ENCODE measurements around the gene NFE2L1.

The NFE2L1 gene

GRCh38 chr17:48059125-48059668, 11.0 kb downstream of the NFE2L1 start:
- TF ChIP-seq, protein P1, sequence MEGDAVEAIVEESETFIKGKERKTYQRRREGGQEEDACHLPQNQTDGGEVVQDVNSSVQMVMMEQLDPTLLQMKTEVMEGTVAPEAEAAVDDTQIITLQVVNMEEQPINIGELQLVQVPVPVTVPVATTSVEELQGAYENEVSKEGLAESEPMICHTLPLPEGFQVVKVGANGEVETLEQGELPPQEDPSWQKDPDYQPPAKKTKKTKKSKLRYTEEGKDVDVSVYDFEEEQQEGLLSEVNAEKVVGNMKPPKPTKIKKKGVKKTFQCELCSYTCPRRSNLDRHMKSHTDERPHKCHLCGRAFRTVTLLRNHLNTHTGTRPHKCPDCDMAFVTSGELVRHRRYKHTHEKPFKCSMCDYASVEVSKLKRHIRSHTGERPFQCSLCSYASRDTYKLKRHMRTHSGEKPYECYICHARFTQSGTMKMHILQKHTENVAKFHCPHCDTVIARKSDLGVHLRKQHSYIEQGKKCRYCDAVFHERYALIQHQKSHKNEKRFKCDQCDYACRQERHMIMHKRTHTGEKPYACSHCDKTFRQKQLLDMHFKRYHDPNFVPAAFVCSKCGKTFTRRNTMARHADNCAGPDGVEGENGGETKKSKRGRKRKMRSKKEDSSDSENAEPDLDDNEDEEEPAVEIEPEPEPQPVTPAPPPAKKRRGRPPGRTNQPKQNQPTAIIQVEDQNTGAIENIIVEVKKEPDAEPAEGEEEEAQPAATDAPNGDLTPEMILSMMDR (IDR thresholded peaks at IDR 0.05; ENCODE audit: low read depth, low read length, missing control alignments) = no peak
- no peak overlapping the region for H3K4me3 ChIP-seq (ENCODE audit: low read depth, low read length)
- no peak for DNase-seq (ENCODE audit: low read depth)
- in situ Hi-C loops (cut with HindIII; ENCODE audit: low sequenced_read_pairs) = no loop called here

DNA sequence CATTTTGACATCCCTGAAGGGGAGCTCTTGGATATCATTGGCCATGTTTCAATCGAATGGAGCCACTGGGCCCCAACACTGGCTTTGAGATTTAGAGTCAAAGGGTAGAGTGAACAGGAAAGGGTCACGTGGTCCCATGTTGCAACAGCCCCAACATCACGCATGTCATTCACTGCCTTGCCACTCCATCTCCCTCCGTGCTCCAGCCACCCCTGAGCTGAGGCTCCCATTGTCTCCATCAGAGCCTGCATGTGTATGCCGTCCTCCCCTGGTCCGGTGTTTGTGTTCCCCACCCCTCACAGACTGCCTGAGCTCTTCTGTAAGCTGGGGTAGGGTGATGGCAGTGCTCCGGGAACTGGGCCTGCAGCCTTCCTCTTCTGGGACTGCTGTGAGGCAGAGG, 12.1 kb downstream of the NFE2L1 start:
- in situ Hi-C loops (cut with HindIII; ENCODE audit: low sequenced_read_pairs) = no loop called here
- no peak overlapping the region for H3K4me3 ChIP-seq (ENCODE audit: low read depth, low read length)
- TF ChIP-seq, protein P1 (IDR thresholded peaks at IDR 0.05; ENCODE audit: low read depth, low read length, missing control alignments) = no peak

DNA sequence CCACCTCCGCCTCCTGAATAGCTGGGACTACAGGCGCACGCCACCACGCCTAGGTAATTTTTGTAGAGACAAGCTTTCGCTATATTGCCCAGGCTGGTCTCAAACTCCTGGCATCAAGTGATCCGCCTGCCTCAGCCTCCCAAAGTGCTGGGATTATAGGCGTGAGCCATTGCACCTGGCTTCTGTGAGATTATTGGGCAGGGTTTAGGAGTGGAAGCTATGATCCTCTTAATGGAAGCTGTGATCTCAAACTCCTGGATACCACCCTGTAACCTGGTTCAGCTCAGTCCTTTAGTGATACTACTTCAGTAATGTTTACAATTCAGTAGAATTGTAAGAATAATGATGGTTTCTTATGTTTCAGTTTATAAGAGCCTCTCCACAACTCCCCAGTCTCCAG, 14.1 kb downstream of the NFE2L1 start:
- TF ChIP-seq, protein P1 (IDR thresholded peaks at IDR 0.05; ENCODE audit: low read depth, low read length, missing control alignments) = no peak
- no peak for DNase-seq (ENCODE audit: low read depth)
- H3K4me3 ChIP-seq (ENCODE audit: low read depth, low read length) = no peak overlapping the region
- in situ Hi-C loops (cut with HindIII; ENCODE audit: low sequenced_read_pairs) = no loop called here

More for the DNA sequence above, 12.1 kb downstream of the NFE2L1 start:
- no peak for DNase-seq (ENCODE audit: low read depth)

DNA sequence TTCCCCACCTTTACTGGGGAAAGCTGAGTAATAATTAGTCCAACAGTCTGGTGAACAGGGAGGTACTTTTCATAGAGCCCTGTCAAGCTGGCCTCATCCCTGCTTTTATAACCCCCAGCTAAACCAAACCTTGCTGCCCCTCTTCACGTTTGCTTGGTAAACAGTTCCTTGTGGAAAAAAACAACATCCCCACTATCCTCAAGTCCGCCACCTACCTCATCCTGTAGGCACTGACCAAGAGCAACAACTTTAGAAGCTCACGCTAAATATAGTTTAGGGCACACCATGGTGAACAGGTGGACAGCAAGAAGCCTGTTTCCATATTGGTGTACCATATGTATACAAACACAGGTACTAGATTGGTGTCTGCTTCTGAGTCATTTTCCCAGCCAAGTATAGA, 16.5 kb downstream of the NFE2L1 start:
- H3K4me3 ChIP-seq (ENCODE audit: low read depth, low read length) = no peak overlapping the region
- in situ Hi-C loops (cut with HindIII; ENCODE audit: low sequenced_read_pairs) = no loop called here
- DNase-seq (ENCODE audit: low read depth) = no peak
- TF ChIP-seq, protein P1 (IDR thresholded peaks at IDR 0.05; ENCODE audit: low read depth, low read length, missing control alignments) = no peak

DNA sequence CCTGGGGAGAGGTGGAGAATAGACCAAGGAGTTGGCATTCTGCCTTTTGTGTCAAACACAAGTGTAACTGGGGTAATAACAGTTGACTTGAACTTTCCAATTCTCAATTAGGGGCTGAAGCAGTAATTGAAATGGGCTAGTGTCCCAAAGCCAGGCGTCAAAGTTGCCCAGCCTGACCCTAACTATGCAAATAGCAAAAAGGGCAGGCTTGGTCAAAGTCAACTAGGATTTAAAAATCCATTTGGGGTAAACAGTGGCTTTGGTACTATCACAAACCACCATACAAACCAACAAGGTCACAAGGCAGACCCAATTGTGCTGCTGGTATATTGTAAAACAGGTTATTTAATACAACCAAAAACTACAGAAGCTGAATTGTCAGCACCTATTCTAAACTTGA, 18.0 kb downstream of the NFE2L1 start:
- TF ChIP-seq, protein P1 (IDR thresholded peaks at IDR 0.05; ENCODE audit: low read depth, low read length, missing control alignments) = no peak
- DNase-seq (ENCODE audit: low read depth) = no peak
- in situ Hi-C loops (cut with HindIII; ENCODE audit: low sequenced_read_pairs) = no loop called here
- no peak overlapping the region for H3K4me3 ChIP-seq (ENCODE audit: low read depth, low read length)

DNA sequence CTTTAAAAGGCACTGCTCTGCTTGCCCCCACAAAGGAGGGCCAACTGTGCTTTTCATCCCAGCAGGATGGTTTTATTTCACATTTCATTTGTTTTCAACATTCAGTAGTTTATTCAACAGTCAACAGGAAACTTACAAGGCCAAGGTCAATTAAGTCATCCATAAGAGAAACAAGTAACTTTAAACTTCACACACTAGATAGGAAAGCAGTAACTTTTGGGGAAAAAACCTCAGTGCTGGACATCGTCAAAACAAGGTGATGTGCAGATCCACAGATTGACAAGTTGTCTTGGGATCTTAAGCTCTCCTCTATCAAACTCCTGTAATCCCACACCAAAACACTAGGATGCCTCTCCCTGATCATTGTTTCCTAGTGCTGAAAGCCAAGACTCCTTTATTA, 18.5 kb downstream of the NFE2L1 start:
- no peak overlapping the region for H3K4me3 ChIP-seq (ENCODE audit: low read depth, low read length)
- TF ChIP-seq, protein P1 (IDR thresholded peaks at IDR 0.05; ENCODE audit: low read depth, low read length, missing control alignments) = no peak
- in situ Hi-C loops (cut with HindIII; ENCODE audit: low sequenced_read_pairs) = no loop called here
- no peak for DNase-seq (ENCODE audit: low read depth)
